HG03280 (cell line): Measurements from ENCODE around the gene CFAP97.
"Not testable (repeated sequence)": the region's sequence is repeated elsewhere in the genome, so short reads cannot be mapped to it uniquely, and the experiment has no call there.

Experiments
- ATAC-seq: cut with Tn5 transposase; IDR thresholded peaks from one replicate; pipeline ENCODE4 v1.9.1; 2021; ENCODE audit warnings: mild to moderate bottlenecking, moderate library complexity; ENCODE audit not compliant: unreplicated experiment

CFAP97 gene

GRCh38 chr4:185201977-185202962, 1.5 kb downstream of the CFAP97 start:
- no peak for ATAC-seq

DNA sequence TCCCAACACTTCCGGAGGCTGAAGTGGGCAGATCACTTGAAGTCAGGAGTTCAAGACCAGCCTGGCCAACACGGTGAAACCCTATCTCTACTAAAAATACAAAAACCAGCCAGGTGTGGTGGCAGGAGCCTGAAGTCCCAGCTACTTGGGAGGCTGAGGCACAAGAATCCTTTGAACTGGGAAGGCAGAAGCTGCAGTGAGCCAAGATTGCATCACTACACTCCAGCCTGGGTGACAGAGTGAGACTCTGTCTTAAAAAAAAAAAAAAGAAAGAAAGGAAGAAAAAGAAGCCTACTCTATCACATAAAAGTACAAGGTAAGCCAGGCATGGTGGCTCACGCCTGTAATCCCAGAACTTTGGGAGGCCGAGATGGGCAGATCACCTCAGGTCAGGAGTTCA, 5.6 kb downstream of the CFAP97 start:
- ATAC-seq: not testable (repeated sequence)

DNA sequence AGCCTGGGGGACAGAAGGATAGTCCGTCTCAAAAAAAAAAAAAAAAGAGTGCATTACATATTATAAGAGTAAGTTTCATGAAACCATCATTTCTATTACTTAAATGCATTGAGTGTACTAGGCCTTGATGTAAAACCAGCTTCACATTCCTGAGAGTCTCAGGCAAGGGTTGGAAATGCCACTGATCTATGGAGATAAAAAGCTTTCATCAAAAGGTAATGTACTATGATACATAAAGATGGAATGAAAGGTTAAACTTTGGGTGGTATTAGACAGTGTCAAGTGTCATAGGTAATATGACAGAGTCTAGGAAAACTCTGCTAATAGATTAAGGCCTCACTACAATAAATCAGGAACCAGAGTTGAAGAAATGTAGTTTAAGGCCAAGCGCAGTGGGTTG, 7.4 kb downstream of the CFAP97 start:
- no peak for ATAC-seq

DNA sequence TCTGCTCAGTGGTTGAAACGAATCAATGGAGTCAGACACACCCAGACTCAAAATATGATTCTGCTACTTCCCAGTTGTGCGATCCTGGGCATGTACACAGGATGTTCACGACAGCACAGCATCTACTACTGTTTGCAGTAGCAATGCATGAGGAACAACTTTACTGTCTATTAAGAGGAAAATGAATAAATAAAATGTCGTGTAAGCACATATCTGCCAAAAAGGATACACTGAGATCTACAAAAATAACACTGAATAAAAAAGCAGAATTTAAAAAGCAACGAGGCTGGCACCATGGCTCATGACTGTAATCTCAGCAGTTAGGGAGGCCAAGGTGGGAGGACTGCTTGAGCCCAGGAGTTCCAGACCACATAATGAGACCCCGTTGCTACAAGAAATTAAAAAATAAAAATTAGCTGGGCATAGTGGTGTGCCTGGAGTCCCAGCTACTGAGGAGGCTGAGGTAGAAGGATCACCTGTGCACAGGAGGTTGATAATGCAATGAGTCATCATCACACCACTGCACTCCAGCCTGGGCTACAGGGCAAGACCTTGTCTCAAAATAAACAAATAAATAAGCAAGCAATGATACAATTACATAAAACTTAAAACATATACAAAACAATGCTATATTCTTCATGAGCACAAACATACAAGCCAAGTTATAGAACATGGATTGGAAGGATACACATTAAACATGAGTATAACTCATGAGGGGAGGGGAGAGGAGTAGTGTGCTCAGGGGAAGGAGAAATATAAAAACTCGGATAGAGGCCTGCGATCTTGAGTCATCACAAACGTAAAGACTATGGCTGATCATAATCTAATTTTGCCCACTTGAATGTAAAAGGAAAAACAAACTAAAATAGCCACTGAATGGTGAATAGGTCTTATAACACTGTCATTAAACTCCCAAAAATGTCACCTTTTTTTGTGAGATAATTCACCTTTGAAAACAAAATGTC, 8.6 kb downstream of the CFAP97 start:
- ATAC-seq: no peak

DNA sequence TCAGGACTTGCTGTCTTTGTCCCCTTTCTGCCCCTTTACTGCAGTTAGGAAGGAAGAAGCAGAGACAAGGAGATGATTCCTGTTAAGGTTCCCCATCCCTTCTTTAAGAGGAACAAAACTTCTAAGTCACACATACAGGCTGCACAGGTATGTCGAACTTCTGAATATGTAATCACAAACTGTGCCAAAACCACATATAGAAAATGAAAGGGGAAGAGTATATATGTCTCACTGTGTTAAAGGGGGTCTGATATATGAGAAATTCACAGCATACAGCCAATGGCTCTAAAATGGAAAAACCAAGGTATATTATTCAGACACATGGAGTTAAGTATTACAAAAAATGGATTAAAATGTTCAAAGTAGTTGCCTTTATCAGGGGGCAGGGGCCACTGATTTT, 11.7 kb downstream of the CFAP97 start:
- ATAC-seq: peak; percentile 81

- ATAC-seq: no peak
Measured at GRCh38 chr4:185190306-185190856, 13.4 kb downstream of the CFAP97 start.

GRCh38 chr4:185189606-185190305, 14.0 kb downstream of the CFAP97 start:
- ATAC-seq: no peak

GRCh38 chr4:185186769-185187168, 17.0 kb downstream of the CFAP97 start:
- ATAC-seq: no peak

DNA sequence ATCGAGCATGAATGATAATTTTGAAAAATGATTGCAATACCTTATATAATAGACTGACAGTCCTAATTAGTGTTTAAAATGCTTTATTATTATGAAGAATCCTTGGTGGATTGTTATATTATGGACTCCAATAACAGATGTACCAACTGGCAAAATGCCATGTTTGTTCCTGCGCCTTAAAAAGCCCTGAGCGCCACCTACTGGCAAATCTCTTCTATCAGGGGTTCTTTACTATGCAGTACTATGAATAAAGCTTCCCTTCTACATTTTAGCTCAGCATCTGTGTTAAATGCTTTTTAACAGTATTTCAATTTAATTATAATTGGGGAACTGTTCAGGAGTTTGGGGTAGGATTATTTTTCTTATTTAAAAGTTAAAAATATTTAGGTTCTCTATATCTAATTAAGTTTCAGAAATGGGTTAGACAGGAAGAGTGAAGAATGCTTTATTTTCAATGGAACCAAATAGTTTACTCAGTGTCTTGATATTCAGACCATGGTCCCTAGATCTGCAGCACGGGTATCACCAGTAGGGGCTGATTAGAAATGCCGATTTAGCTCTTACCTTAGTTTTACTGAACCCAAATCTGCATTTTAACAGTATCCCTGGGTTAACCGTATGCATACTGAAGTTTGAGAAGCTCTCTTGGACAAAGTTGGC, 20.0 kb downstream of the CFAP97 start:
- peak; percentile 60 for ATAC-seq

- no peak for ATAC-seq
Measured at GRCh38 chr4:185182239-185182638, 21.6 kb downstream of the CFAP97 start.

DNA sequence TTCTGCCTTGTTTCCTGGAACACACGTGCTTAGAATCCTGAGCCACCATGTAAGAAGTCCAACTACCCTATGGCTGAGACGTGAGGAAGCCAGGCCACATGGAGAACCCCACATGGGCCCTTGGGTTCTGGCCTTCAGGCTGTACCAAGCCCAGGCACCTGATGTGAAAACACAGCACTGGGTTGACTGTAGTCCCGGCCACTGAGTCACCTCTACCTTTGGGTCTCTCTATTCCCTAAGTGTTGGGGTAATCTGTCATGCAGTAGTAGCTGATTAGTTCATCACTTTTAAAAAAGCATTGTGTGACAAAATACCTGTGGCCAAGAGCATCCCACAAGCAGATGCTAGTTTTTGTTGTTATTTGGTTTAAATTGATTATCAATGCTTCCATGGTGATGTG, 24.3 kb downstream of the CFAP97 start:
- no peak for ATAC-seq

- peak; percentile 61 for ATAC-seq
Measured at GRCh38 chr4:185171373-185172071, 32.3 kb downstream of the CFAP97 start.

GRCh38 chr4:185167234-185167633, 36.6 kb downstream of the CFAP97 start:
- ATAC-seq: no peak

DNA sequence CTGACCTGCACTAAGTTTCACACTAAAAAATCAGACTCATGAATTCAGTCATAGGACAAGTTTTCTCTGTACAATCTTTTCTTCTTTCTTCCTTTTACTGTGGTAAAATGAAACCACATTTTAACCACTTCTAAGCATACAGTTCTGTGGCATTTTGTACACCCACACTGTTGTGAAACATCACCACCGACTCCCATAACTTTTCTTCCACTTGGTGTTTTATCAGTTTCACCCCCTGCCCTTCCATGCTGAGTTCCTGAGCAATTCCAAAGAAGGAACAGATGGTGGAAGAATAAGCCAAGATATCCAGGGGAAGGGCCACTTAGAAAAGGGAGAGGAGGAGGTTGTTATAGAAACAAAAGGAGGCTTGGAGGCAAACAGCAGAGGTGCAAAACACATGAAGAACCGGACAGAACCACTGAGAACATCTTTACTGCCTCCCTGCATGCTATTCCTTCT, 38.2 kb downstream of the CFAP97 start:
- ATAC-seq: peak; percentile 92

DNA sequence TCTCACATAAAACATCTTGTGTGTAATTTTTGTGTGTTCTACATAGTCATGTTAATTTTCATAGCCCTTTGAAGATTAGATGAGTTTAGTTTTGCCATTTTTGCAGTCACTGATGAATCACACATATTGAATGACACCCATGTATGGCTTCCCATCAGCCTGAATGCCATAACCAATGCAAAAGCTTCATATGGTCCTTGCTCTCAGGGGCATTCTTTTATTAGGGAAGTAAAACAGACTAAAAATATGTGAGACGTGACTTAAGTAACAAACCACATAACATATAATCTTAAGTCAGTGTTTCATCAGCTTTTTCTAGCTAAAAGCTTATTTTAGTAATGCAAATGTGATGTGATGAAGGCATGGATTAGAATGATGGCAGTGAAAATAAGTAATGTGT, 52.5 kb downstream of the CFAP97 start:
- ATAC-seq: no peak

DNA sequence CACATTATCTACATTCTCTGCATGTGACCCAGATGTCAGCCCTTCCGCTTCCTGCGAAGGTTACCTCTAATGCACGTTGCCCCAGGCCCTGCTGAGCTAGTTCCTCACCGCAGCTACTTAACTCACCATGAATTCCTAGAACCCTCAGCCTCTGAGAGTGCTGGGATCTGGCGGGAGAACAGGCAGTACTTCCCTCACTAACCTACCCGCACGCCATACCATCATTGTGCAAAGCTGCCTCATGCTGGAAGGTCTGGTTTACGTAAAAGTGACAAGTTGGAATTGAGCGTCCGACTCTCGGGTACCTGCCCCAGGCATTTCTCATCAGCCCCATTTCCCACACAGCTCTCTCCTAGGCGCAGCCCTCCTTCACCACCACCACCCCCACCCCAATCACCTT, 54.4 kb downstream of the CFAP97 start:
- ATAC-seq: no peak

DNA sequence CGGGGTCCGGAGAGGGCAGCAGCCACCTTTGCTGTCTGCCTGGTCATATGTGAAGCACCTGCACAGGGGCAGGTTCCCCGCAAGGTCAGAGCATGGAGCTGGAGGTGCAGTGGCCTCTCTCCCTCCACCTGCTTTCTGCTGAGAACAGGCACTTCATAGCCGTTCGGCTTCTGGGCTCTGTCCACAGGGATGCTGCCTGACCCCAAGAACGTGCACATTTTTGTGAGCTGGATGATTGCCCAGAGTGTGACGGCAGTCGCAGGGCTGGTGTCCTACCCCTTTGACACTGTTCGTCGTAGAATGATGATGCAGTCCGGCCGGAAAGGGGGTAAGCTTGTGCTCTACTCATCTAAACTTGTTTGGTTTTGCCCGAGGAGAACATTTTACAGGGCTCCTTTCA, 58.2 kb downstream of the CFAP97 start:
- ATAC-seq: no peak

- no peak for ATAC-seq
Measured at GRCh38 chr4:185144601-185145240, 59.1 kb downstream of the CFAP97 start.

DNA sequence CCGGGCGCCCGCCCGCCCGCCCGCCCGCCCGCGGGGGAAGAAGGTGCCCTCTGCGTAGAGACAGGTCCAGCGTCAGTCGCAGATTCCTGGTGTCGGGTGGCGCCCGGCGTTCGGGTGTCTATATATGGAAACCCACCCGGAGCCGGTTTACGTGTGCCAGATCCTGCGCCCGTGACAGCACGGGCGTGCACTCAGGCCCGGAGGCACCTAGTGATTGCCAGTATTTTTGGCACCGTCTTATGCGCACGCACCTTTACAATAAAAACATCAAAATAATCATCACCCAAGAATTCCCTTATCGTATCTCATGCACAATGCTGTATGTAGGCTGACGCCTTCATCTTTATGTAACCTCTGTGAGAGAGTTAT, 60.2 kb downstream of the CFAP97 start:
- no peak for ATAC-seq
